MM.1S (cell line): ENCODE measurements around the gene COL25A1.

ENCODE experiments used
- DNase-seq: peaks from one replicate; pipeline ENCODE4 v3.0.0-alpha.2; 2015
- H2AFZ ChIP-seq: fragments of 300-600 bp; sonication (generic); 2 replicates; pipeline ENCODE4 v1.6.0; 2016; ENCODE audit warnings: antibody characterized with exemption, low read length
- H3F3A ChIP-seq: fragments of 300-600 bp; sonication (generic); 2 replicates; pipeline ENCODE4 v1.6.1; 2016; ENCODE audit warnings: mild to moderate bottlenecking, antibody characterized with exemption, low read length, moderate library complexity, mixed read lengths; ENCODE audit not compliant: insufficient read depth
- H3K27ac ChIP-seq: fragments of 300-600 bp; sonication (generic); 2 replicates; pipeline ENCODE4 v1.5.1; 2016; ENCODE audit warnings: mild to moderate bottlenecking, low read length
- H3K27me3 ChIP-seq: fragments of 300-600 bp; sonication (generic); replicated peaks from 2 replicates; pipeline ENCODE4 v1.6.0; 2016; ENCODE audit warnings: low read length; ENCODE audit not compliant: insufficient read depth
- H3K36me3 ChIP-seq: fragments of 300-600 bp; sonication (generic); replicated peaks from 2 replicates; pipeline ENCODE4 v1.6.1; 2016; ENCODE audit warnings: mild to moderate bottlenecking, low read length, mixed read lengths; ENCODE audit not compliant: insufficient read depth
- H3K4me1 ChIP-seq: fragments of 300-600 bp; sonication (generic); 2 replicates; pipeline ENCODE4 v1.6.1; 2016; ENCODE audit warnings: low read length, mixed read lengths
- H3K4me2 ChIP-seq: fragments of 300-600 bp; sonication (generic); 2 replicates; pipeline ENCODE4 v1.6.0; 2016; ENCODE audit warnings: low read depth, low read length
- H3K4me3 ChIP-seq: fragments of 300-600 bp; sonication (generic); 2 replicates; pipeline ENCODE4 v1.5.1; 2016; ENCODE audit warnings: low read length, mixed read lengths
- H3K79me2 ChIP-seq: fragments of 300-600 bp; sonication (generic); 2 replicates; pipeline ENCODE4 v1.6.1; 2016; ENCODE audit warnings: mixed run types, low read length, mixed read lengths
- H3K9ac ChIP-seq: fragments of 300-600 bp; sonication (generic); 2 replicates; pipeline ENCODE4 v1.6.1; 2016; ENCODE audit warnings: low read length, mixed read lengths
- H3K9me2 ChIP-seq: fragments of 300-600 bp; sonication (generic); replicated peaks from 2 replicates; pipeline ENCODE4 v1.6.1; 2016; ENCODE audit warnings: mild to moderate bottlenecking, low read length, mixed read lengths; ENCODE audit not compliant: insufficient read depth
- H3K9me3 ChIP-seq: fragments of 300-600 bp; sonication (generic); replicated peaks from 2 replicates; pipeline ENCODE4 v1.6.1; 2016; ENCODE audit warnings: mild to moderate bottlenecking, low read length, mixed read lengths; ENCODE audit not compliant: insufficient read depth
- H4K20me1 ChIP-seq: fragments of 300-600 bp; sonication (generic); 2 replicates; pipeline ENCODE4 v1.6.1; 2016; ENCODE audit warnings: mild to moderate bottlenecking, low read length, moderate library complexity, mixed read lengths; ENCODE audit not compliant: insufficient read depth
- CTCF ChIP-seq: fragments of 300-600 bp; sonication (generic); IDR thresholded peaks from 2 replicates; pipeline ENCODE4 v1.5.1; 2016; ENCODE audit warnings: antibody characterized with exemption, low read length, mixed read lengths
- EZH2 ChIP-seq: fragments of 300-600 bp; sonication (generic); optimal IDR thresholded peaks from 2 replicates; pipeline ENCODE3; 2017; ENCODE audit warnings: low read depth, mild to moderate bottlenecking, antibody characterized with exemption, low read length, mixed read lengths
- EZH2phosphoT487 ChIP-seq: fragments of 300-600 bp; sonication (generic); IDR thresholded peaks from 2 replicates; pipeline ENCODE4 v1.6.1; 2018; ENCODE audit warnings: antibody characterized with exemption, low read length

Gene COL25A1

GRCh38 chr4:108965472-108966076 lies 336.9 kb downstream of the COL25A1 start:
- TF ChIP-seq CTCF (no peak), EZH2 (no peak), EZH2phosphoT487 (no peak)
- Histone ChIP-seq H3K4me1 (no peaks in the 10 kb centered on the region), H3K36me3 (no peaks in the 10 kb centered on the region), H2AFZ (no peak overlapping the region), H3K9me2 (no peaks in the 10 kb centered on the region), H3K9ac (no peak overlapping the region), H3K9me3 (no peaks in the 10 kb centered on the region), H3K27ac (no peak overlapping the region), H3K27me3 (no peaks in the 10 kb centered on the region), H3K4me2 (no peak overlapping the region), H3K4me3 (no peak overlapping the region), H3F3A (no peaks in the 10 kb centered on the region), H3K79me2 (no peaks in the 10 kb centered on the region), H4K20me1 (no peaks in the 10 kb centered on the region)
- DNase-seq: no peak

DNA sequence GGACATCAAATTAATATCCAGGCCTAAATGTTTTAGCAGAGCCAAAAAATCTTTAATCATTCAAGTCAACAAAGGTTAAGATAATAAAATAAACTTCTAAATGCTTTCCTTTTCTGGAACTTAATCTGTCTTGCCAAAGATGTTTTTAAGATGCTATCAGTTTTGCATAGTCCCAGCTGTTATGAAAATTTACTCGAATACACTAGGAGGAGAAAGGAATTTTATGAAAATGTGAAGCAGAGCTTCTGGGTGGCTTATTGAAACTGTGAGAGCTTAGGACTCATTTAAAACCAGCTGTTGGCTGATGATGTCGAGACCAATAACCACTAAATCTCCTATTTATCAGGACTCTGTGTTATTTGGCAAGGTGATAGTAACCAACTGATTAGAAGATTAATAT lies 337.4 kb downstream of the COL25A1 start:
- H3K9ac ChIP-seq: no peak overlapping the region
- H3K79me2 ChIP-seq: no peaks in the 10 kb centered on the region
- H4K20me1 ChIP-seq: no peaks in the 10 kb centered on the region
- no peak overlapping the region for H3K4me3 ChIP-seq
- no peak for TF ChIP-seq EZH2phosphoT487
- no peak for TF ChIP-seq EZH2
- no peak for TF ChIP-seq CTCF
- H3K9me3 ChIP-seq: no peaks in the 10 kb centered on the region
- no peaks in the 10 kb centered on the region for H3K36me3 ChIP-seq
- H2AFZ ChIP-seq: no peak overlapping the region
- no peaks in the 10 kb centered on the region for H3K4me1 ChIP-seq
- H3K27ac ChIP-seq: no peak overlapping the region
- no peaks in the 10 kb centered on the region for H3F3A ChIP-seq
- H3K27me3 ChIP-seq: no peaks in the 10 kb centered on the region
- no peak for DNase-seq
- H3K4me2 ChIP-seq: no peak overlapping the region
- no peaks in the 10 kb centered on the region for H3K9me2 ChIP-seq

DNA sequence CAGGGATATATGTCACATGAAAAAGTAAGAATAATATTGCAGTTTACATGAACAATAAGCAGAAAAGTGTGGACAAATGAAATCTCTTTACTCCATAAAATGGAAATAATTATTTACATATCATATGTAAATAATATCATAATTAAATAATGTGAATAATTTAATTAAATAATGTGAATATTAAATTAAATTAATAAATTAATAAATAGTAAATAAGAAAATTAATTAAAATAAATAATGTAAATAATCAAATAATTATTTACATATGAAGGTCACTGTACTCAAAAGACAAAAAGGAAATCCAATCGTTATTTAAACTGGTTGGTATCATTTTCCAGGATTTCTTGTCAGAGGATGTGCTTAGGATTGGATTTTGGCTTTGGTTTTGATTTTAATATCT lies 338.5 kb downstream of the COL25A1 start:
- no peak overlapping the region for H3K27ac ChIP-seq
- no peaks in the 10 kb centered on the region for H3K36me3 ChIP-seq
- H3F3A ChIP-seq: no peaks in the 10 kb centered on the region
- no peaks in the 10 kb centered on the region for H3K4me1 ChIP-seq
- H4K20me1 ChIP-seq: no peaks in the 10 kb centered on the region
- no peaks in the 10 kb centered on the region for H3K9me2 ChIP-seq
- no peak overlapping the region for H2AFZ ChIP-seq
- no peak overlapping the region for H3K4me2 ChIP-seq
- no peaks in the 10 kb centered on the region for H3K27me3 ChIP-seq
- TF ChIP-seq EZH2phosphoT487 (no peak), CTCF (no peak), EZH2 (no peak)
- no peak overlapping the region for H3K9ac ChIP-seq
- H3K4me3 ChIP-seq: no peak overlapping the region
- no peaks in the 10 kb centered on the region for H3K79me2 ChIP-seq
- H3K9me3 ChIP-seq: no peaks in the 10 kb centered on the region
- DNase-seq: no peak
